OCI-LY3 (cell line): ENCODE measurements around the gene OXCT1.

Experiments used
- H2AFZ ChIP-seq: fragments of 200-600, 300-600 bp; shearing (Covaris generic); 2 replicates; pipeline ENCODE4 v1.6.0; 2014; ENCODE audit warnings: antibody characterized with exemption, low read depth, low read length
- H3K27ac ChIP-seq: fragments of 200-600, 300-600 bp; sonication (generic); 2 replicates; pipeline ENCODE4 v1.5.1; 2014; ENCODE audit warnings: mild to moderate bottlenecking, low read length, moderate library complexity, mixed read lengths
- H3K27me3 ChIP-seq: fragments of 200-600, 300-600 bp; sonication (generic); 2 replicates; pipeline ENCODE4 v1.6.1; 2014; ENCODE audit warnings: low read depth, low read length, mixed read lengths
- H3K36me3 ChIP-seq: fragments of 200-600, 300-600 bp; sonication (generic); replicated peaks from 2 replicates; pipeline ENCODE3; 2014; ENCODE audit warnings: low read depth, low read length, mixed read lengths
- H3K4me1 ChIP-seq: fragments of 300-600, 200-600 bp; sonication (generic); 2 replicates; pipeline ENCODE4 v1.6.1; 2014; ENCODE audit warnings: low read length, mixed read lengths
- H3K4me2 ChIP-seq: fragments of 200-600, 300-600 bp; sonication (generic); 2 replicates; pipeline ENCODE4 v1.6.1; 2014; ENCODE audit warnings: low read length, mixed read lengths
- H3K4me3 ChIP-seq: fragments of 300-600, 200-600 bp; sonication (generic); 2 replicates; pipeline ENCODE4 v1.5.1; 2014; ENCODE audit warnings: antibody characterized with exemption, mild to moderate bottlenecking, low read length, moderate library complexity
- H3K79me2 ChIP-seq: fragments of 300-600, 200-600 bp; shearing (Covaris generic); 2 replicates; pipeline ENCODE4 v1.6.1; 2014; ENCODE audit warnings: mild to moderate bottlenecking, low read length, mixed read lengths
- H3K9ac ChIP-seq: fragments of 300-600, 200-600 bp; shearing (Covaris generic); 2 replicates; pipeline ENCODE4 v1.6.0; 2014; ENCODE audit warnings: mild to moderate bottlenecking, low read length, moderate library complexity
- H3K9me3 ChIP-seq: fragments of 200-600, 300-600 bp; shearing (Covaris generic); 2 replicates; pipeline ENCODE4 v1.6.1; 2014; ENCODE audit warnings: low read length, mixed read lengths; ENCODE audit not compliant: insufficient read depth
- H4K20me1 ChIP-seq: fragments of 200-600, 300-600 bp; sonication (generic); 2 replicates; pipeline ENCODE4 v1.6.1; 2016; ENCODE audit warnings: low read length, mixed read lengths; ENCODE audit not compliant: insufficient read depth
- EZH2phosphoT487 ChIP-seq: fragments of 200-600 bp; shearing (Covaris generic); IDR thresholded peaks from 2 replicates; pipeline ENCODE4 v1.6.1; 2018; ENCODE audit warnings: antibody characterized with exemption, mixed run types, low read depth
- TF ChIP-seq, protein P1 (sequence below): fragments of 200-600, 300-600 bp; sonication (generic); IDR thresholded peaks from 2 replicates; pipeline ENCODE4 v1.5.1; 2014; ENCODE audit warnings: antibody characterized with exemption, low read length, low read depth

OXCT1 gene

DNA sequence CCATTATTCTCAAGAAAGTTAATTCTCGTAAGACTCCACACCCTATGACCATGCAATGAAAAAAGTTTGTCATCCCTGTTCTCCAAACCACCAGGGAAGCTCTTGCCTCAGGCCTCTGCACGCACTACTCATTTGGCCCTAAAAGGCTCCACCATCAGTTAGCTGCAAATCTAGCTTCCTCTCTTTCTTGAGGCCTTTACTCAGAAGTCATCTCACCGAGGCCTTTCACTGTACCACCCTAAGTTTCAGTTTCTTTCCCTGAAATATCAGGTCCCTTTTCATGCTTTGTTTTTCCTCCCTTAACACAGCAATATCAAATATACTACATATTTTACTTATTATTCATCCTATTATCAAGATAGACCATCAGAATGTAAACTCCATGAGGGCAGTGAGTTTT is 39.1 kb downstream of the OXCT1 start:
- Histone ChIP-seq H3K9ac (no peak overlapping the region), H3K27me3 (no peaks in the 10 kb centered on the region), H3K4me3 (no peak overlapping the region), H3K4me1 (no peaks in the 10 kb centered on the region), H3K27ac (no peak overlapping the region), H3K4me2 (no peak overlapping the region), H4K20me1 (no peaks in the 10 kb centered on the region), H3K9me3 (no peaks in the 10 kb centered on the region), H3K79me2 (no peaks in the 10 kb centered on the region), H3K36me3 (peaks cover 7% of the 10 kb centered on the region), H2AFZ (no peak overlapping the region)
- TF ChIP-seq, protein P1, sequence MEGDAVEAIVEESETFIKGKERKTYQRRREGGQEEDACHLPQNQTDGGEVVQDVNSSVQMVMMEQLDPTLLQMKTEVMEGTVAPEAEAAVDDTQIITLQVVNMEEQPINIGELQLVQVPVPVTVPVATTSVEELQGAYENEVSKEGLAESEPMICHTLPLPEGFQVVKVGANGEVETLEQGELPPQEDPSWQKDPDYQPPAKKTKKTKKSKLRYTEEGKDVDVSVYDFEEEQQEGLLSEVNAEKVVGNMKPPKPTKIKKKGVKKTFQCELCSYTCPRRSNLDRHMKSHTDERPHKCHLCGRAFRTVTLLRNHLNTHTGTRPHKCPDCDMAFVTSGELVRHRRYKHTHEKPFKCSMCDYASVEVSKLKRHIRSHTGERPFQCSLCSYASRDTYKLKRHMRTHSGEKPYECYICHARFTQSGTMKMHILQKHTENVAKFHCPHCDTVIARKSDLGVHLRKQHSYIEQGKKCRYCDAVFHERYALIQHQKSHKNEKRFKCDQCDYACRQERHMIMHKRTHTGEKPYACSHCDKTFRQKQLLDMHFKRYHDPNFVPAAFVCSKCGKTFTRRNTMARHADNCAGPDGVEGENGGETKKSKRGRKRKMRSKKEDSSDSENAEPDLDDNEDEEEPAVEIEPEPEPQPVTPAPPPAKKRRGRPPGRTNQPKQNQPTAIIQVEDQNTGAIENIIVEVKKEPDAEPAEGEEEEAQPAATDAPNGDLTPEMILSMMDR = no peak
- TF ChIP-seq EZH2phosphoT487 = no peak

DNA sequence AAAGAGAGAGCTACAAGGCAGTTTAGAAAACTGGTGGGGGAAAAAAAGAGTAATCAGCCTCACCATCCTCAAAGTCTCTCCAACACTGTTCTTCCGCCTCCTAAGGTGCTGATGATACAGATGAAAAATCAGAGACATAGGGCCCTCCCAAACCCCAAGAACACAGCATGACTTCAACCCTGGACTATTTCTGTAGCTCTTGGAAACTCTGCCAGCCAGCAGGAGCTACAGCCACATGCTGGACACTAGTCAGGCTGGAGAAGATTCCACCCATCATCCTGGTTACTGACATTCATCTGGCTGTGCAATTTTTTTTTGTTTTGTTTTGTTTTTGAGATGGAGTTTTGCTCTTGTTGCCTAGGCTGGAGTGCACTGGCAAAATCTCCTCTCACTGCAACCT is 42.4 kb downstream of the OXCT1 start:
- Histone ChIP-seq H3K4me2 (no peak overlapping the region), H3K36me3 (peaks cover 7% of the 10 kb centered on the region), H3K9me3 (no peaks in the 10 kb centered on the region), H3K27ac (no peak overlapping the region), H3K4me1 (no peaks in the 10 kb centered on the region), H3K27me3 (no peaks in the 10 kb centered on the region), H3K4me3 (no peak overlapping the region), H3K9ac (no peak overlapping the region), H2AFZ (no peak overlapping the region), H3K79me2 (no peaks in the 10 kb centered on the region), H4K20me1 (no peaks in the 10 kb centered on the region)
- TF ChIP-seq, protein P1 = no peak
- TF ChIP-seq EZH2phosphoT487 = no peak

DNA sequence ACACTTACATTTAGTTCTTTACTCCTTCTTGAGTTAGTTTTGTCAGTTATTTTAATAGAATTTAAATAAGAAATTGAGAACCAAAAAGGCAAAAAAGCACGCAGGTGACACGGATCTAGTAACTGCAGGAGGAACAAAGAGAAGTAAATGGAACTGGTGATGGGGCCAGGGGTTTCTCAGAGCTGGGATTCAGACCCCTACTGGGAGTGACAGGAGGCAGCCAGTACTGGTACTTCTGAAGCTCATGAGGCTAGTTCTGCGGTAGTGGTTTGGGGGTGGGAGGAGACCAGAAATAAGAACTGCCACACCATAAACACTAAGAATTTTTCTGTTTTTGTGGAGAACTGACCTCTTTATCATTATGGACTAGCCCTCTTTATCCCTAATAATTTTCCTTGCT is 48.2 kb downstream of the OXCT1 start:
- Histone ChIP-seq H3K4me2 (no peak overlapping the region), H3K27ac (no peak overlapping the region), H3K9me3 (no peaks in the 10 kb centered on the region), H3K79me2 (no peaks in the 10 kb centered on the region), H3K27me3 (no peaks in the 10 kb centered on the region), H2AFZ (no peak overlapping the region), H3K36me3 (peaks cover 5% of the 10 kb centered on the region), H3K4me1 (peaks cover 3% of the 10 kb centered on the region; the same call in 1 of the 2 replicates), H4K20me1 (no peaks in the 10 kb centered on the region), H3K9ac (no peak overlapping the region), H3K4me3 (no peak overlapping the region)
- TF ChIP-seq, protein P1 = no peak
- no peak for TF ChIP-seq EZH2phosphoT487

DNA sequence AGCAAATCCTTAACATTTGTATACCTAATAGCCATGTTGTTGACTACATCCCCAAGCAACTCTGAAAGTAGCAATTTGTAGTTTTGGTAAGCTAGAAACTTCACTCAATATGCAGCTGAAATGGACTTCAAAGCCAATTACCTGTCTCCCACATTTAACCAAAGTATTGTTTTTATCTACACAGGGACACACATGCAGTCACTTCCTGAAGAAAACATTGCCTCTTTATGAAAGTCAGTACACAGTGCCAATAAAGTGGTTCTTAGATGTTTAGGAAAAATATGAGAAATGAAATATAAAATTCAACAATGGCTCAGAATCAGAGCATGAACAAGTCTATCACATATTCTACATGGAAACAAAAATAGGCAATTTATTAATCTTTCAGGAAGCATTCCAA is 49.2 kb downstream of the OXCT1 start:
- Histone ChIP-seq H3K4me1 (peaks cover 12% of the 10 kb centered on the region), H3K27me3 (no peaks in the 10 kb centered on the region), H2AFZ (no peak overlapping the region), H3K4me2 (no peak overlapping the region), H3K9ac (no peak overlapping the region), H3K79me2 (no peaks in the 10 kb centered on the region), H3K4me3 (no peak overlapping the region), H4K20me1 (no peaks in the 10 kb centered on the region), H3K36me3 (peaks cover 5% of the 10 kb centered on the region), H3K27ac (no peak overlapping the region), H3K9me3 (no peaks in the 10 kb centered on the region)
- TF ChIP-seq, protein P1 = no peak
- no peak for TF ChIP-seq EZH2phosphoT487
